ENCODE data around the gene MBD5.

The MBD5 gene

DNA sequence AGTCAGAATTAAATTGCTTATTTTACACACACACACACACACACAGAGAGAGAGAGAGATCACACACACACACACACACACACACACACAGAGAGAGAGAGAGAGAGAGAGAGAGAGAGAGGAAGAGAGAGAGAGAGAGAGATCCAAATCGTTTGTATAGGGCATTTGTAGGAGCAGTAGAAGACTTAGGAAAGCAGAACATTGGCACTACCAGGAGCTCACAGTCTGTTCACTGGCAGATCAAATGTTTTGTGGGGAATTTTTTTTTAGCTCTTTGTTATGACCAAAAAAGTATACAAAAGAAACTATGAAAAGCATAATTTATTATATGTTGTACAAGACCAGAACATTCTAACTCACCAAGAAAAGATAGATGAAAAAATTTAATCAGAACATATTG lies 81.8 kb downstream of the MBD5 start:
- Histone ChIP-seq H3K4me1 (ENCODE audit: insufficient read depth, low read length) (no peaks in the 10 kb centered on the region), H3K36me3 (ENCODE audit: insufficient read depth, low read length) (no peaks in the 10 kb centered on the region), H3K9me3 (ENCODE audit: low read length) (no peaks in the 10 kb centered on the region), H3K4me3 (ENCODE audit: low read length) (no peak overlapping the region), H2AFZ (ENCODE audit: low read depth, low read length) (no peak overlapping the region), H3K27me3 (ENCODE audit: insufficient read depth, low read length) (no peaks in the 10 kb centered on the region)

DNA sequence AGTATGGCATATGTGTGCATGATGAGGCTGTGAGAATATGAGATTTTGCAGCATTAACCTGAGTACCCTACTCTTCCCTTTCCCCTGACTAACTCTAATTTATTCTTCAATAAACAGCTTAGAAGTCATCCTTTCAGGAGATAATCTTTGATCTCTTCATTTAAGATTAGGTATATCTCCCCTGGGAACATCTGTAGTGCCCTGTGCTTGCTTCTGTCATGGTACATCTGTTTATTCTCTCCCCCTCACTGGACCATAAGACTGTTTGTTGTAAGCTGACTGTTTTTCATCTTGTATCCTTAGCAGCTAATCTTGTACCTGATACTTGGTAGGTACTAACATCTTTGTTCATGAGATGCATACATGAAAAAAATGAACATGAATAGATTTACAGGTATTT lies 83.1 kb downstream of the MBD5 start:
- no peak overlapping the region for H3K4me3 ChIP-seq (ENCODE audit: low read length)
- H3K4me1 ChIP-seq (ENCODE audit: insufficient read depth, low read length): no peaks in the 10 kb centered on the region
- no peaks in the 10 kb centered on the region for H3K36me3 ChIP-seq (ENCODE audit: insufficient read depth, low read length)
- H3K9me3 ChIP-seq (ENCODE audit: low read length): peaks cover 3% of the 10 kb centered on the region
- no peaks in the 10 kb centered on the region for H3K27me3 ChIP-seq (ENCODE audit: insufficient read depth, low read length)
- H2AFZ ChIP-seq (ENCODE audit: low read depth, low read length): no peak overlapping the region

DNA sequence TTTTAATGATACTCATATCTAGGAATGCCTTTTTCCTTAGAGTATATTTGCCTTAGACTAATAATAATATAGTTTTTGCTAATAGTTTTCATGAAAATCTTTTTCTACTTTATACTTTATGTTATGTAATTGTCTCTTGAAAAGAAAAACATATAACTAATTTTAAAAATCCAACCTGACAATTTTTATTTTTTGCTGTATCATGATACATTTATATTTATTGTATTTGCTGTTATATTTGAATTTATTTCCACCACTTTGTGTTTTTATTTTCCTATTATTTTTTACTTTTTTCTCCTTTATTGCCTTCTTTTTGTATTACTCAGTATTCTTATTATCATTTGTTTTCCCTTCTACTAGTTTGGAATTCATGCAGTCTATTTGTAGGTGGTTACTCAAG lies 85.4 kb downstream of the MBD5 start:
- Histone ChIP-seq H3K4me3 (ENCODE audit: low read length) (no peak overlapping the region), H3K36me3 (ENCODE audit: insufficient read depth, low read length) (no peaks in the 10 kb centered on the region), H3K4me1 (ENCODE audit: insufficient read depth, low read length) (no peaks in the 10 kb centered on the region), H3K27me3 (ENCODE audit: insufficient read depth, low read length) (no peaks in the 10 kb centered on the region), H2AFZ (ENCODE audit: low read depth, low read length) (no peak overlapping the region), H3K9me3 (ENCODE audit: low read length) (peaks cover 3% of the 10 kb centered on the region)

DNA sequence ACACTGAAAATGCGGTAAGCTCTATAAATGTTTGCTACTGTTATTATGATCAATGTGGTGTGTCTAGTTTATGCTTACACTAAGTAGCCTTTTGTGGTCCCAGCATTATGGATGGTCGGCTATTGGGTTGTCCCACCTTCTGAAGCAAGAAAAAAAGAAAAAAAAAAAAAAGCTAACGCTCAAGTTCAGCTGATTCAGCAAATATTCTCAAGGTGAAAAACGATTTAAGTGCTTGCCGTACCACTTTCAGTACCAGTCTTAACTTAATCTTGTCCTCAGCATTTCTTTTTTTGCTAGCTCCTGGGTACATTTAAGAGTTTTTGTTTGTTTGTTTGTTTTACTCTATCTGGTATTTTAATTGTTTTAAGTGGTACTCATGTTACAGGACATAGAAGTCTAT lies 87.5 kb downstream of the MBD5 start:
- H3K27me3 ChIP-seq (ENCODE audit: insufficient read depth, low read length): no peaks in the 10 kb centered on the region
- no peaks in the 10 kb centered on the region for H3K36me3 ChIP-seq (ENCODE audit: insufficient read depth, low read length)
- peaks cover 3% of the 10 kb centered on the region for H3K9me3 ChIP-seq (ENCODE audit: low read length)
- H2AFZ ChIP-seq (ENCODE audit: low read depth, low read length): no peak overlapping the region
- no peaks in the 10 kb centered on the region for H3K4me1 ChIP-seq (ENCODE audit: insufficient read depth, low read length)
- H3K4me3 ChIP-seq (ENCODE audit: low read length): no peak overlapping the region

DNA sequence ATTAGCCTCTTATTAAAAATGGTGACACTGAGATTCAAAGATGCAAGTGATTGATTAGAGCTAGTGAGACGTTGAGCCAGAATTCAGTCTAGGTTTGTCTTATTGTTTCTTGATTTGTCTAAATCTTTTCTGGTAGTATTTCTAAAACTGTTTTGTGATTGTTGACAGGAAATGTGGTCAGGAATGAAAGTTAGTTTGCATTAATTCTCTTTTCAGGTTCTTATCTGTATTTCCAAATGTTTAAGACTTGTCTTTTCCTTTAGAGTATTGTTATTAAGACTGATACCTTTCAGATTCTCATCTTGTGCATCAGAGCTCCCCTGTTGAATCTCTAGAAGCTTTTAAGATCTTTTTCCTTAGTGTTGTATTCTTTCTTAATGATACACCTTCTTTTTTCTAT lies 89.3 kb downstream of the MBD5 start:
- Histone ChIP-seq H3K27me3 (ENCODE audit: insufficient read depth, low read length) (no peaks in the 10 kb centered on the region), H3K36me3 (ENCODE audit: insufficient read depth, low read length) (no peaks in the 10 kb centered on the region), H3K4me1 (ENCODE audit: insufficient read depth, low read length) (no peaks in the 10 kb centered on the region), H2AFZ (ENCODE audit: low read depth, low read length) (no peak overlapping the region), H3K4me3 (ENCODE audit: low read length) (no peak overlapping the region), H3K9me3 (ENCODE audit: low read length) (peaks cover 3% of the 10 kb centered on the region)

DNA sequence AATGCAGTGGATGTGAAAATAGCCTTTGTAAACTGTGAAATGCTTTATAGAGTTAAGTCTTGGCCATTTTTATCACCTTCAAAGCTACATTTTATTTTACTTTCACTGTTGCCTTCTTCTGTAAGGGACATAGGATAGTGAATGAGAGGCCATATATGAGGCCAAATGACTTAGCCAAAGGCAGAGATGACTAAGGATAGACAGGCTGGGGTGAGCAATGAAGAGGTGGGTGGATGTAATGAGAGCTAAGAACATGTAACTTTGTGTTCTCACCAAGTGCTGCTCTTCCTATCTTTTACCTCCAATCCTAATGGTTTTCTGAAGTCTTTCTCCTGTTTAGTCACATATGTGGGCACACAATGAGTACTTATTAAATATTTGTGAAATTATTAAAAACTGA lies 101.9 kb downstream of the MBD5 start:
- no peaks in the 10 kb centered on the region for H3K36me3 ChIP-seq (ENCODE audit: insufficient read depth, low read length)
- H3K27me3 ChIP-seq (ENCODE audit: insufficient read depth, low read length): no peaks in the 10 kb centered on the region
- peaks cover 5% of the 10 kb centered on the region for H3K9me3 ChIP-seq (ENCODE audit: low read length)
- H3K4me1 ChIP-seq (ENCODE audit: insufficient read depth, low read length): no peaks in the 10 kb centered on the region
- no peak overlapping the region for H2AFZ ChIP-seq (ENCODE audit: low read depth, low read length)
- no peak overlapping the region for H3K4me3 ChIP-seq (ENCODE audit: low read length)

DNA sequence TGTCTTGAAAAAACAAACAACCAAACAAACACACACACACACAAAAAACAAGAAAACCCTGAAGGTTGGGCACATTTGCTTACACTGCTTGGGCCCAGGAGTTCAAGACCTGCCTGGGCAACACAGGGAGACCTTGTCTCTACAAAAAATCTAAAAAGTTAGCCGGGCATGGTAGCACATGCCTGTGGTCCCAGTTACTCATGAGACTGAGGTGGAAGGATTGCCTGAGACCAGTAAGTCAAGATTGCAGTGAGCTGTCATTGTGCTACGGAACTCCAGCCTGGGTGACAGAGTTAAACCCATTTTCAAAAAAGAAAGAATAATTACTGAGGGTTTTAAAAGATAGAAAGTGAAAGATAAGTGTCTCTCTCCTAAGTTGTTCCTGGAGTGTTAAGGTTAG lies 103.4 kb downstream of the MBD5 start:
- Histone ChIP-seq H3K36me3 (ENCODE audit: insufficient read depth, low read length) (no peaks in the 10 kb centered on the region), H2AFZ (ENCODE audit: low read depth, low read length) (no peak overlapping the region), H3K9me3 (ENCODE audit: low read length) (peaks cover 5% of the 10 kb centered on the region), H3K4me1 (ENCODE audit: insufficient read depth, low read length) (no peaks in the 10 kb centered on the region), H3K4me3 (ENCODE audit: low read length) (no peak overlapping the region), H3K27me3 (ENCODE audit: insufficient read depth, low read length) (no peaks in the 10 kb centered on the region)

DNA sequence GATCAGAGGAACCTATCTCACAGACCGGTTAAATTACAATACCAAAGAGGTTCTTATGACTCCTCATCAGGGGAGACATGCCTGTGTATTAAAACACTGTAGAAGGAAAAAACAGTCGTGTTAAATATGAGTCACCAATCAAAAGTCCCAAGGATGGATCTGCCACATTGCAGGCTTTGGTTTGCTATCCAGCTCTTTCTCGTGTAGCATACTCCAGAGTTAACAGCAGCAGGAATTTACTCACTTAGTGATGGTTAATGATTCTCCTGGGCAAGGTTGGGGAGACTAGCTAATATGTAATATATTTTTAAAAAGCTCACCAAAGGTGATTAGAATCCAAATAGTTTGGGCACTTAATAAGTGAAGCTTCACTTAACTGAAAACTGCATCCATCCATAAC lies 109.7 kb downstream of the MBD5 start:
- Histone ChIP-seq H3K36me3 (ENCODE audit: insufficient read depth, low read length) (no peaks in the 10 kb centered on the region), H2AFZ (ENCODE audit: low read depth, low read length) (no peak overlapping the region), H3K9me3 (ENCODE audit: low read length) (peaks cover 5% of the 10 kb centered on the region), H3K4me3 (ENCODE audit: low read length) (no peak overlapping the region), H3K27me3 (ENCODE audit: insufficient read depth, low read length) (no peaks in the 10 kb centered on the region), H3K4me1 (ENCODE audit: insufficient read depth, low read length) (no peaks in the 10 kb centered on the region)

DNA sequence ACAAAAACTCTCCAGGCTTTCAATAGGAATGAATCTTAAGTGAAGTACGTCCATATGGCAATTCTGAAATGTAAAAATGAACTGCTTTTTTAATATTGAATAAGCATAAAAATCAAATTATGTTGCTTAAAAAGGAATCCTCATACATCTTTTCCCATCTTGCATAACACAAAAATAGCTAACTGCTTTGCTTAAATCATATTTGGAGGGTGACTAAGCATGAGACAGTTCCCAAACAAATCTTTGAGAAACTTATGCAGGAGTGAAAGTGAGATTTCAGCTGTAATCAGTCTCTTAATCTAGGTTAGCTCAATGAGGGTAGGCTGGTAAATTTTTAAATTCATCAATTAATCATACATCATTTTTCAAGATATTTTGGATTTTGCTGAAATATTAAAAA lies 111.5 kb downstream of the MBD5 start:
- no peak overlapping the region for H3K4me3 ChIP-seq (ENCODE audit: low read length)
- H3K27me3 ChIP-seq (ENCODE audit: insufficient read depth, low read length): no peaks in the 10 kb centered on the region
- H3K9me3 ChIP-seq (ENCODE audit: low read length): peaks cover 1% of the 10 kb centered on the region
- no peaks in the 10 kb centered on the region for H3K36me3 ChIP-seq (ENCODE audit: insufficient read depth, low read length)
- H2AFZ ChIP-seq (ENCODE audit: low read depth, low read length): no peak overlapping the region
- no peaks in the 10 kb centered on the region for H3K4me1 ChIP-seq (ENCODE audit: insufficient read depth, low read length)

DNA sequence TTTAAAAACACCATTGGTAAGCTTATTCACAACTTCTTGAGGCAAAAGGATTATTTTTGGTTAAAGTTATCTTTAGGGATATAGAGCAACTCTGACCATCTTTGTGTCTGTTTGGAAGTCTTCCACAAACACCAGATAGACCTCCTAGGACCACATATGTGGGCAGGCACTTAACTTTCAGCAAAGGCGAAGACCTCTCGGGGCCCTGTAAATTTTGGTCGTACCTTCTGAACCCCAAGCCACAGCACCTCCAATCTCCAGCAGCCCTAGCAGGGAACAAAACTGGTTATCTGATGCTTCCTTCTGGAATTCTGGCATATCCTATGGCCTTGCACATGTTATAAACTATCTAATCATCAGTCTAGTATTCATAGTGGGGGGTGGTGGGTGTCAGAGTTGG lies 114.8 kb downstream of the MBD5 start:
- Histone ChIP-seq H3K9me3 (ENCODE audit: low read length) (no peaks in the 10 kb centered on the region), H3K4me1 (ENCODE audit: insufficient read depth, low read length) (no peaks in the 10 kb centered on the region), H3K27me3 (ENCODE audit: insufficient read depth, low read length) (no peaks in the 10 kb centered on the region), H2AFZ (ENCODE audit: low read depth, low read length) (no peak overlapping the region), H3K36me3 (ENCODE audit: insufficient read depth, low read length) (no peaks in the 10 kb centered on the region), H3K4me3 (ENCODE audit: low read length) (no peak overlapping the region)

DNA sequence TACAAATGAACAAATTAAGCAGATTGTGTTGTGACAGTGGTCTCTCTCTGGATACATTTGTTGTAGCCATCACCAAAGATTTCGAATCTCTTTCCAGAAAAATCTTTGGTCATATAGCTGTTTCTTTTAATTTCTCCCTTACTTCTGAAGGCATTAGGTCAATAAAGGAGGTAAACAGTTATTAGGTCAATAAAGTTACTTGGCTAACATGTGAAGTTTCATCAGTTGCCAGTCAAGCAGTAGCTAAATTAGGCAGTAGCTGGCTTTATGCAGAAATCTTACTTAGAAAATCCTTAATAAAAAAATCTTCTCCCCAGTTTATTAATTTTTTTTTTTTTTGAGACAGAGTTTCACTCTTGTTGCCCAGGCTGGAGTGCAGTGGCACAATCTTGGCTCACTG lies 115.5 kb downstream of the MBD5 start:
- H3K9me3 ChIP-seq (ENCODE audit: low read length): no peaks in the 10 kb centered on the region
- no peaks in the 10 kb centered on the region for H3K27me3 ChIP-seq (ENCODE audit: insufficient read depth, low read length)
- H3K4me1 ChIP-seq (ENCODE audit: insufficient read depth, low read length): no peaks in the 10 kb centered on the region
- H3K4me3 ChIP-seq (ENCODE audit: low read length): no peak overlapping the region
- H2AFZ ChIP-seq (ENCODE audit: low read depth, low read length): no peak overlapping the region
- H3K36me3 ChIP-seq (ENCODE audit: insufficient read depth, low read length): no peaks in the 10 kb centered on the region

DNA sequence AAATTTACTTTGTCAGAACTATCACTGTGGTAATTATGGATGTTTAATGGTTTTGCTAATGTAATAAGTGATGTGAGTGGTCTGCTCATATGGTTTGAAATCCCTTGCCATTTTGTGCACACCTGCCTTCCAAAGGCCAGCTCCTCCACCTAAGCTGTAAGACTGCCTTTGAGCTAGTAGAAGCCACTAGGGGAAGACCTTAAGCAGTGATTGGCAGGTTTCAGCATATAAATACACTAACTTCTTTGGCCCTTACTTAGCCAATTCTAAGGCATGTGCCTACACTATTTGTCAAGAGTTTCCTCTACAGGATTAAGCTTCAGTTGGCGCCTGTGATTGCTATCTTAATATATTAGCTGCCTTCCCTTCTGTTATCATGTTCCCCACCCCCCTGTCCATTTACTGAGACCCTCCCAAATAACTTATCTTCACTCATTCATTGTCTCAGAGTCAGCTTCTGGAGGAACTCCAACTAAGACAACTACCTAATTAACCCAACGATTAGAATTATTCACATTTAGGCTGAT lies 141.1 kb downstream of the MBD5 start:
- Histone ChIP-seq H2AFZ (ENCODE audit: low read depth, low read length) (no peak overlapping the region), H3K27me3 (ENCODE audit: insufficient read depth, low read length) (no peaks in the 10 kb centered on the region), H3K36me3 (ENCODE audit: insufficient read depth, low read length) (no peaks in the 10 kb centered on the region), H3K4me3 (ENCODE audit: low read length) (no peak overlapping the region), H3K4me1 (ENCODE audit: insufficient read depth, low read length) (no peaks in the 10 kb centered on the region), H3K9me3 (ENCODE audit: low read length) (no peaks in the 10 kb centered on the region)

DNA sequence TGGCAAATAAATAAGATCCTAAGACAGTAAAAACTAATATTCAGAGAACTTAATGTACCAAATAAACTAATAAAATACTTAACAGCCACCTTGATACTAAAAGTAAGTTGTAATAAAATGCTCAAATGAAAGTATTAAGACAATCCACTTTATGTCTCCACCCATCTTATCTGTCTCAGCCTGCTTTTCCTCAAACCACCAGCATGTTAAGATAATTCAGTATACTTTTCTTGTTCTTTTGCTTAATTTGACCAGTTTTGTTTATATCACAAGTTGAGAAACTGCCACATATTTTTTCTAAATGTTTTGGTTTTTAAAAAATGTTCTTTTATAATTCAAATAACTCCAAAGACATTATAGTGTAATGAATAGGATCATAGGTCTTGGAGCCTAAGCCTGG lies 142.0 kb downstream of the MBD5 start:
- Histone ChIP-seq H3K4me3 (ENCODE audit: low read length) (no peak overlapping the region), H2AFZ (ENCODE audit: low read depth, low read length) (no peak overlapping the region), H3K27me3 (ENCODE audit: insufficient read depth, low read length) (no peaks in the 10 kb centered on the region), H3K9me3 (ENCODE audit: low read length) (no peaks in the 10 kb centered on the region), H3K4me1 (ENCODE audit: insufficient read depth, low read length) (no peaks in the 10 kb centered on the region), H3K36me3 (ENCODE audit: insufficient read depth, low read length) (no peaks in the 10 kb centered on the region)

DNA sequence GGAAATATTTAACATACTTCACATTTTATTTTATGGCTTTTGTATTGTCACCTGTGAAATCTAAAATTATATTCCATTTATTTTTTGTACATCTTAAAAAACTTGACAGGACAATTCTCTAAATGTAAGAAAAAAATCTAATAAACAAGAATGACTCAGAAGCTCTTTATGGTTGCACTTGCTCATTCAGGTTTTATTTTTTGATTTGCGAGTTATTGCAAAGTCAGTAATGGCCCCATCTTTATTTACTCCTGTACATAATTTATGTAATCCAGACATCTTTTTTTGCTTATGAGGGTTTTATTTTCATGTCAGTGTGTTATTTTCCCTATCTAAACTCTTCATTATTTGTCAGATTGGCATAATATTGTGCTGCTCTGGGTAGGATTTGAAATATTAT lies 145.1 kb downstream of the MBD5 start:
- H3K4me3 ChIP-seq (ENCODE audit: low read length): no peak overlapping the region
- no peak overlapping the region for H2AFZ ChIP-seq (ENCODE audit: low read depth, low read length)
- H3K4me1 ChIP-seq (ENCODE audit: insufficient read depth, low read length): no peaks in the 10 kb centered on the region
- H3K27me3 ChIP-seq (ENCODE audit: insufficient read depth, low read length): no peaks in the 10 kb centered on the region
- H3K9me3 ChIP-seq (ENCODE audit: low read length): no peaks in the 10 kb centered on the region
- no peaks in the 10 kb centered on the region for H3K36me3 ChIP-seq (ENCODE audit: insufficient read depth, low read length)

Data from neuron (in vitro differentiated cells).